IgD-negative memory B cell (primary cell): ENCODE results near the gene SPEM3. TPM values are rescaled to one million over a fixed set of nuclear protein-coding genes. Genes with fewer than 3 reads are reported as not detected.

Experiments used
- H3K27ac Mint-ChIP-seq, 3 donors: one replicate each; pipeline ENCODE4 v1.8.0; 2020 to 2022; ENCODE audit warnings: mild to moderate bottlenecking in 3 of 3, mixed read lengths in 3 of 3, moderate library complexity in 1 of 3
- H3K27me3 Mint-ChIP-seq: one replicate; pipeline ENCODE4 v1.8.0; 2021; ENCODE audit warnings: mixed read lengths
- H3K36me3 Mint-ChIP-seq: one replicate; pipeline ENCODE4 v1.8.0; 2020; ENCODE audit warnings: mild to moderate bottlenecking, mixed read lengths
- H3K4me1 Mint-ChIP-seq, 3 donors: one replicate each; pipeline ENCODE4 v1.8.0; 2020 to 2022; ENCODE audit warnings: mixed read lengths in 3 of 3, mild to moderate bottlenecking in 1 of 3
- H3K4me3 Mint-ChIP-seq, 4 donors: one replicate each; pipeline ENCODE4 v1.8.0; 2020 to 2022; ENCODE audit warnings: mild to moderate bottlenecking in 4 of 4, mixed read lengths in 4 of 4, moderate library complexity in 3 of 4
- H3K9me3 Mint-ChIP-seq, 3 donors: one replicate each; pipeline ENCODE4 v1.8.0; 2020 to 2021; ENCODE audit warnings: mixed read lengths in 3 of 3, mild to moderate bottlenecking in 1 of 3
- polyA plus RNA-seq: library from polyadenylated mRNA; unstranded; fragments of 300-500 nt; fragmentation: Illumina TruSeq; gene quantifications from one replicate; pipeline ENCODE4 v1.2.3, GENCODE V29; 2021

Gene SPEM3
- polyA plus RNA-seq, 1 donor from 2014 or later: not detected

DNA sequence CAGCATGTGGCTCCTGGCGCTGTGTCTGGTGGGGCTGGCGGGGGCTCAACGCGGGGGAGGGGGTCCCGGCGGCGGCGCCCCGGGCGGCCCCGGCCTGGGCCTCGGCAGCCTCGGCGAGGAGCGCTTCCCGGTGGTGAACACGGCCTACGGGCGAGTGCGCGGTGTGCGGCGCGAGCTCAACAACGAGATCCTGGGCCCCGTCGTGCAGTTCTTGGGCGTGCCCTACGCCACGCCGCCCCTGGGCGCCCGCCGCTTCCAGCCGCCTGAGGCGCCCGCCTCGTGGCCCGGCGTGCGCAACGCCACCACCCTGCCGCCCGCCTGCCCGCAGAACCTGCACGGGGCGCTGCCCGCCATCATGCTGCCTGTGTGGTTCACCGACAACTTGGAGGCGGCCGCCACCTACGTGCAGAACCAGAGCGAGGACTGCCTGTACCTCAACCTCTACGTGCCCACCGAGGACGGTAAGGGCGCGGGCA is 20.4 kb upstream of the SPEM3 start:
- Mint-ChIP-seq H3K9me3 (no peaks in the 10 kb centered on the region), H3K4me3 (no peak overlapping the region), H3K27me3 (peaks cover 6% of the 10 kb centered on the region), H3K27ac (no peak overlapping the region), H3K4me1 (peaks cover 3 to 12% (median 5%) of the 10 kb centered on the region in 3 donors), H3K36me3 (no peaks in the 10 kb centered on the region)

DNA sequence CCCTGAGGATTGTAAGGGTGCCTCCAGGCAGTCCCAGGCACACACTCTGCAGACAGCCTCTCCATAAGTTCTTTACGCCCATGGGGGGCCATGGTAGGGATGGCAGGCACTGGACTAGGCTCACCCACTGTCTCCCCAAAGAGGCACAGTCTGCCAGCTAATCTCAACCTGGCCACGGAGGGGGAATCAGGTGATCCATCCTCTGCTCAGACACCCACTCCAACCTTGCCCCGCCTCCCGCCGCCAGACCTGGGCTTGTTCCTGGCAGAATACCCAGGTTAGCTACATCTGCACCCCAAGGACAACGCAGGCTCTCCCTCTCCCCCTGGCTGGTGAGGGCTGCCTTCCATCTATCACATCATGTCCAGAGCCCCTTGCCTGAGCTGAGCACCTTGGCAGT is 19.8 kb upstream of the SPEM3 start:
- H3K27me3 Mint-ChIP-seq: peaks cover 6% of the 10 kb centered on the region
- no peaks in the 10 kb centered on the region for H3K36me3 Mint-ChIP-seq
- no peak overlapping the region for H3K27ac Mint-ChIP-seq
- peaks cover 2 to 10% (median 4%) of the 10 kb centered on the region in 3 donors for H3K4me1 Mint-ChIP-seq
- no peaks in the 10 kb centered on the region for H3K9me3 Mint-ChIP-seq
- H3K4me3 Mint-ChIP-seq: peak overlapping the region in 1 of 4 donors; percentile 5

DNA sequence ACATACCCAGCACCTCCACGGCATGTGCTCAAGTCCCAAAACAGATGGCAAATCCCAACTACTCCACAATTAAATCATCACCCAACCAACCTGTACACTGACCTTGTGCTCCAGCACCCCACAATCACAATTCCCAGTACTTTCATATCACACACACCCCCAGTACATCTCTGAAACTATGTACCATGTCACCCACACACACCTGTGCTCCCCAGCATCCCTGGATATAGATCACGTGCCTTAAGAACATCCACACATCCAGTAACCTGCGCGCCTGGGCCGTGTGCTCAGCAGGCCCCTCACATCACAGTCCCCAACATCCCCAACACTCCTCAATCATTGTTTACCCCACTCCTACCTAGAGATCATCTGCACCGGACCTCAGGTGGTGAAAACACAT is 18.9 kb upstream of the SPEM3 start:
- Mint-ChIP-seq H3K27me3 (peaks cover 6% of the 10 kb centered on the region), H3K4me3 (peak overlapping the region in 1 of 4 donors; percentile 5), H3K4me1 (peaks cover 0 to 6% (median 2%) of the 10 kb centered on the region in 3 donors), H3K9me3 (no peaks in the 10 kb centered on the region), H3K36me3 (no peaks in the 10 kb centered on the region), H3K27ac (peak overlapping the region in 1 of 3 donors; percentile 84)

DNA sequence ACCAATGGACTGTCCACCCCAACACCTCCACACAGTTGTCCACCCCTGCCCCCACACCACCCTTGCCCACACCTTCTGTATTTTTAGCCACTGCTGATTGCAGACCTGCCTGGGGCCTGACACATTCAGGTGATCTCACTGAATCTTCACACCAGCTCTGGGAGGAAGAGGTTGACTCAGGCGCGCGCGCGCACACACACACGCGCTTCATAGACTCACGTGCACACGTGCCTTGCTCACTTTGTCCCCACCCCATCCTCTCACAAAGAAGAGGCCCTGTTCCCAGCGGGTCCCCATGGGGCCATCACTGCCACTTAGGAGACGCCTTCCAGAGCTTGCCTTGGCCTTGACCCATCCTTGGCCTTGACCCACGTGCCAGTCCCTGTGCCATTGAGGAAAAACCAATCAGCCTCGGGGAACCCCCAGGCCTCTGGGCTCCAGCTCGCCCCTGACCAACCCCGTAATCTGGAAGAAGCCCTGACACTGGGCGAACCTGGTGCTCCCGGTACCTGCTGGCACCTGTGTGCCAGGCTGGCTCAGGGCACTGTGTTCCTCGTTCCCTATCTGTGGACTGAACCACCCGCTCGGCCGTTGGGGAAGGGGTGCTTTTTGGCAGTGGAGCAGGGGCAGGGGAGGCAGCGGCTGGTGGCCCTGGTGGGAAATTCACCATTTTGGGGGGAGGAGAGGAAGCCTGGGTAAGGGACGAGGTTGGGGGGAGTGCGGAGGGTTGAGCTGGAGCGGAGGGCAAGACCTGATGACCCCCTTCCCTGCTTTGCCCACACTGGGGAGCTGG is 17.8 kb upstream of the SPEM3 start:
- Mint-ChIP-seq H3K4me1 (peaks cover 0 to 4% (median 2%) of the 10 kb centered on the region in 3 donors), H3K4me3 (peak overlapping the region in 1 of 4 donors; percentile 74), H3K36me3 (no peaks in the 10 kb centered on the region), H3K9me3 (no peaks in the 10 kb centered on the region), H3K27me3 (peaks cover 3% of the 10 kb centered on the region), H3K27ac (no peak overlapping the region)

DNA sequence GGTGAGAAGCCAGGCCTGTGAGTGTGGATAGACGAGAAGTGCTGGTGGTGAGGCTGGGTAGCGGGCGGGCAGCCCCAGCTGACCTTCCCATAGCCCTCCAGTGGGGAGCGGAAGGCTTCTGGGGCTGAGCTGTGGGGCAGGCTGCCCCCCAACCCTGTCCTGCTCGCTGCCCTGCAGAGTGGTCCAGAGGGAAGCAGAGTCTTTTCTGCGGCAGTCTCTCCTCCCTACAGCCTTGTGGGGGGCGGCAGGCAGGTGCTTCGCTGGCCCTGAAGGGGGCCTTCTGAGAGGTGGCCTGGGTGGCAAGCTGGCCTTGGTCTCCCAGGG is 17.3 kb upstream of the SPEM3 start:
- peaks cover 0 to 2% (median 0%) of the 10 kb centered on the region in 3 donors for H3K4me1 Mint-ChIP-seq
- no peak overlapping the region for H3K27ac Mint-ChIP-seq
- no peaks in the 10 kb centered on the region for H3K36me3 Mint-ChIP-seq
- peaks cover 3% of the 10 kb centered on the region for H3K27me3 Mint-ChIP-seq
- H3K4me3 Mint-ChIP-seq: no peak overlapping the region
- no peaks in the 10 kb centered on the region for H3K9me3 Mint-ChIP-seq

DNA sequence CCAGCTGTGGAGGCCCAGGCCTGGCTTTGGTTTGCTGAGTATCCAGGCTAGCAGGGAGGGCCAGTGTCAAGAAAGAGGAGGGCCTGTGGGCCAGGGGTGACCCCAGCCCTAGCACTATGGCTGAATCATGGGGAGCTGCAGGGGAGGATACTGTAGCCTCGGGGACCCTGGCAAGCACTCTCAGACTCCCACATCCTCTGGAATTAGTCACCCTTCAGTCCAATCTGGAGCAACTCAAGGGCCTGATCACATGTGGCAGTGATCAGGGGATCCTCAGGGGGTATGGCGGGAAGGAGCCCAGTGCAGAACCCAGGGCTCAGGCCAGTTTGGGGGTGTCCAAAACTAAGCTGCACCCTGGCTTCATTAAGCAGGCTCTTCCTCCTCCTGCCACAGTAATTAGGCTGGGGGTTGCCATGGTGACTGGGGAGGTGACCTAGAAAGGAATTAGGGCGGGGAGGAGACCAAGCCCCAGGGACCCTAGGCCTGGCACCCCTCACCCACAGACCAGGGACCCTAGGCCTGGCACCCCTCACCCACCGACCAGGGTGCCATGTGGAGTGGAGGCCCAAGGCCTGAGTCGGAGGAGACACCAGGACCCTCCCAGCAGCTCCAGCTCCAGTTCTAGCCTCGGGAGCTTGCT is 15.2 kb upstream of the SPEM3 start:
- Mint-ChIP-seq H3K36me3 (no peaks in the 10 kb centered on the region), H3K4me1 (no peaks in the 10 kb centered on the region), H3K27ac (no peak overlapping the region), H3K9me3 (no peaks in the 10 kb centered on the region), H3K4me3 (no peak overlapping the region), H3K27me3 (peaks cover 3% of the 10 kb centered on the region)

DNA sequence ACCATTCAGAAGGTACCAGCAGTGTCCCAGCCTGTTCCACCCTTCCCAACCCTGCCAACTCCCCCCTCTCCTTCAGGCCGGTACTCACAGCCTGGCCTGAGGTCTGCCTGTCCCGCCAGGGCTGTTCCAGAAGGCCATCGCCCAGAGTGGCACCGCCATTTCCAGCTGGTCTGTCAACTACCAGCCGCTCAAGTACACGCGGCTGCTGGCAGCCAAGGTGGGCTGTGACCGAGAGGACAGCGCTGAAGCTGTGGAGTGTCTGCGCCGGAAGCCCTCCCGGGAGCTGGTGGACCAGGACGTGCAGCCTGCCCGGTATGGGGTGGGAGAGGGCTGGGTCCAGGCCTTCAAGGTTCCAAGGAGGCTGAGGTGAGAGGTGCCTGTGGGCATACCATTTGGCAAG is 13.8 kb upstream of the SPEM3 start:
- H3K36me3 Mint-ChIP-seq: no peaks in the 10 kb centered on the region
- no peaks in the 10 kb centered on the region for H3K4me1 Mint-ChIP-seq
- peak overlapping the region in 1 of 3 donors; percentile 62 for H3K27ac Mint-ChIP-seq
- no peak overlapping the region for H3K4me3 Mint-ChIP-seq
- H3K27me3 Mint-ChIP-seq: peaks cover 6% of the 10 kb centered on the region
- H3K9me3 Mint-ChIP-seq: no peaks in the 10 kb centered on the region

DNA sequence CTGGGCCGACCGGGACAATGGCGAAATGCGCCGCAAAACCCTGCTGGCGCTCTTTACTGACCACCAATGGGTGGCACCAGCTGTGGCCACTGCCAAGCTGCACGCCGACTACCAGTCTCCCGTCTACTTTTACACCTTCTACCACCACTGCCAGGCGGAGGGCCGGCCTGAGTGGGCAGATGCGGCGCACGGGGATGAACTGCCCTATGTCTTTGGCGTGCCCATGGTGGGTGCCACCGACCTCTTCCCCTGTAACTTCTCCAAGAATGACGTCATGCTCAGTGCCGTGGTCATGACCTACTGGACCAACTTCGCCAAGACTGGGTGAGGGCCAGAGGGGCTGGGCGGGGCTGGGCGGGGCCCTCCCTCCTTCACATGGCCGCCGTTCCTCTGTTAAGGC is 12.9 kb upstream of the SPEM3 start:
- Mint-ChIP-seq H3K9me3 (no peaks in the 10 kb centered on the region), H3K27ac (no peak overlapping the region), H3K4me3 (no peak overlapping the region), H3K36me3 (no peaks in the 10 kb centered on the region), H3K27me3 (peaks cover 7% of the 10 kb centered on the region), H3K4me1 (no peaks in the 10 kb centered on the region)

DNA sequence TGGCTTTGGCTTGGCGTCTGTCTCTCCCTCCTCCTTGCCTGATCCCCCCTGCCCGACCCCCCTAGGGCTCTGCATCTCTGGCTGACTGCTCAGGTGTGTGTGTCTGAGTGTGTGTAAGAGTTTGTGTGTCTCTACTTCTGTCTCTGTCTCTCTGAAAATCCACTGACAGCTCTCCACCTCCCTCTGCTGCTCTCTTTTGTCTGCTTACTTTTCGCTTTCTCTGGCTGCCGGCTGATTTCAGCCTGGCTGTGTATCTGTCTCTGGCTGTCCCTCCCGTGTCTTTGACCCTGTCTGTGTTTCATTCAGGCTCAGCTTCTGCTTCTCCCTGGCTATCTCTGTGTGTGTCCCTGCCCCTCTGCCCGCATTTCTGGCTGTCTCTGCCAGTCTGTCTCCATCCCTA is 12.3 kb upstream of the SPEM3 start:
- no peaks in the 10 kb centered on the region for H3K36me3 Mint-ChIP-seq
- no peak overlapping the region for H3K4me3 Mint-ChIP-seq
- H3K27me3 Mint-ChIP-seq: peaks cover 7% of the 10 kb centered on the region
- peak overlapping the region in 1 of 3 donors; percentile 75 for H3K27ac Mint-ChIP-seq
- no peaks in the 10 kb centered on the region for H3K9me3 Mint-ChIP-seq
- H3K4me1 Mint-ChIP-seq: no peaks in the 10 kb centered on the region

DNA sequence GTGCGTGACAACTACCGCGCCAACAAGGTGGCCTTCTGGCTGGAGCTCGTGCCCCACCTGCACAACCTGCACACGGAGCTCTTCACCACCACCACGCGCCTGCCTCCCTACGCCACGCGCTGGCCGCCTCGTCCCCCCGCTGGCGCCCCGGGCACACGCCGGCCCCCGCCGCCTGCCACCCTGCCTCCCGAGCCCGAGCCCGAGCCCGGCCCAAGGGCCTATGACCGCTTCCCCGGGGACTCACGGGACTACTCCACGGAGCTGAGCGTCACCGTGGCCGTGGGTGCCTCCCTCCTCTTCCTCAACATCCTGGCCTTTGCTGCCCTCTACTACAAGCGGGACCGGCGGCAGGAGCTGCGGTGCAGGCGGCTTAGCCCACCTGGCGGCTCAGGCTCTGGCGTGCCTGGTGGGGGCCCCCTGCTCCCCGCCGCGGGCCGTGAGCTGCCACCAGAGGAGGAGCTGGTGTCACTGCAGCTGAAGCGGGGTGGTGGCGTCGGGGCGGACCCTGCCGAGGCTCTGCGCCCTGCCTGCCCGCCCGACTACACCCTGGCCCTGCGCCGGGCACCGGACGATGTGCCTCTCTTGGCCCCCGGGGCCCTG is 11.5 kb upstream of the SPEM3 start:
- Mint-ChIP-seq H3K9me3 (no peaks in the 10 kb centered on the region), H3K36me3 (no peaks in the 10 kb centered on the region), H3K4me1 (no peaks in the 10 kb centered on the region), H3K27ac (no peak overlapping the region), H3K4me3 (no peak overlapping the region), H3K27me3 (peaks cover 7% of the 10 kb centered on the region)

DNA sequence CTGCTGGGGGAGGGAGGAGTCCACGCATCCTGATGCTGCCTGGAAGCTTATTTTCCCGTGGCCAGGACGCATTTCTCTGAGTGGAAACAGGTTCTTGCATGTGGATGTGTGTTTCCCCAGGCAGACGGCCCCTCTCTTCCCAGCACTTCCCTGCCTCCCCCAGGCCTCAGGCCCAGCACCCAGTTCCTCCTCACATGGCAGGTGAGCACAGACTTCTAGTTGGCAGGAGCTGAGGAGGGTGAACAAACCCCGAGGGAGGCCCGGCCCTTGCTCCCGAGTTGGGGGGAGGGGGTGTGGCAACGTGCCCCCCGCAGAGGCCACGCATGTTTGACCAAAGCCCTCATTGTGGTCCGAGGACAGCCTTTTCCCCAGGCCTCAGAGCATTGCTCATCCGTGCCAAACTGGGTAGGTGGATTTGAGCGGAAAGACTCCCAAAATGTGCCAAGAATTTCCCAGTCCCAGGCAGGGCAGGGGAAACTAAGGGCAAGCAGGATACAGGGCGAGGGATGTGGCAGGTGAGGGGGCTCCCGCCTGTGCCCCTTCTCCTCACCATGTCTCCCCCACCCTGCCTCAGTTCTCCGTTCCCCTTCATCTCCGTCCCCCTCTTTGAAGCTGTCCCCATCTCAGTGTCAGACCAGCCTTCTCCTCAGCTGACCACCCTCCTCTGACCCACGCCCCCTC is 10.0 kb upstream of the SPEM3 start:
- no peaks in the 10 kb centered on the region for H3K4me1 Mint-ChIP-seq

DNA sequence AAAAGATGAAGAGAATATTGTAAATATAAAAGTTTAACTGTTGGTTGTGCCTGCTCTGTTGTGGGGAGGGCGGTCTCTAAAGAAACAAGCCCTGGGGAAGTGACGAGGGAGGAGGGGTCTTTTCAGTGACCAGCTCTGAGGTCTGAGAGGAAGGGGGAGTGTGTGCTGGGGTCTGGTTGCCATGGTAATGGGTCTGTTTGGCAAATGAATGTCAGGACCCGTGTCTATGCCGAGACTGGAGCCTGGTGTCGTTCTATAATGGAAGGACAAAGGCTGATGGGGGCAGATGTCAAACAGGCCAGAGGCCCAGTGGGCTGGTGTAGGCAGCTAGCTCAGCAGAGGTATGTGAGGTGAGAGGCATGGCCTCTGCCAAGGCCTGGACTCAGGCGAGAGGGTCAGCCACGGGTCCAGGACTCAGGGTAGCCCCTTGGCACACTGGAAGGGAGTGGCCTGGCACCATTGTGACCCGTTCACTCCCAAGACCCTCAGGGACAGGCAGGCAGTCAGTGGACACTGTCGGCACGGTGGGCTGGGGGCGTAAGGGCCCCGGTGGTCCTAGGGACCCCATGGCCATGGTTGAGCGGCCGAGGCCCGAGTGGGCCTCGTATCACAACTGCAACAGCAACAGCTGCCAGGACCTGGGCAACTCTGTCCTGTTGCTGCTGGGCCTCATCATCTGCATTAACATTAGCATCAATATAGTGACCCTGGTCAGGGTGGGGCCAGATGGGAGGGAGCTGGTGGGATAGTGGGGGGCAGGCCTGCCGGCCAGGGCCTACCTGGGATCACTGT is 8.6 kb upstream of the SPEM3 start, which contains the start of gene SPEM1:
Gene SPEM1, plus strand, starts transcription at position 506 of the 792 bp plus-strand sequence. Its CDS starts 61 bp downstream, at position 567.
- H3K36me3 Mint-ChIP-seq: no peaks in the 10 kb centered on the region
- H3K27me3 Mint-ChIP-seq: peaks cover 7% of the 10 kb centered on the region
- H3K4me1 Mint-ChIP-seq: no peaks in the 10 kb centered on the region
- H3K27ac Mint-ChIP-seq: no peak within 1 kb of the TSS
- no peaks in the 10 kb centered on the region for H3K9me3 Mint-ChIP-seq
- H3K4me3 Mint-ChIP-seq: no peak within 1 kb of the TSS

More for the DNA sequence above, 10.0 kb upstream of the SPEM3 start:
- Mint-ChIP-seq H3K27me3 (peaks cover 7% of the 10 kb centered on the region), H3K4me3 (no peak overlapping the region), H3K27ac (no peak overlapping the region), H3K36me3 (no peaks in the 10 kb centered on the region), H3K9me3 (no peaks in the 10 kb centered on the region)

DNA sequence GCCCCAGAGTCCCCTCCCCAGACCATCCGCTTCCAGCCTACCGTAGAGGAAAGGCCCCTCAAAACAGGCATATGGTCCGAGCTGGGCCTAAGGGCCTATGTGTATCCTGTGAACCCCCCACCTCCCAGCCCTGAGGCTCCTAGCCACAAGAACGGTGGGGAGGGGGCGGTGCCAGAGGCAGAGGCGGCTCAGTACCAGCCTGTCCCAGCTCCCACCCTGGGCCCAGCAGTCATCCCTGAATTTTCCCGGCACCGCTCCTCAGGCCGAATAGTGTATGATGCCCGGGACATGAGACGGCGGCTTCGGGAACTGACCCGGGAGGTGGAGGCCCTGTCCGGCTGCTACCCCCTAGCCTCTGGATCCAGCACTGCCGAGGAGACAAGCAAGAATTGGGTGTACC is 7.5 kb upstream of the SPEM3 start:
- H3K27ac Mint-ChIP-seq: no peak overlapping the region
- H3K9me3 Mint-ChIP-seq: no peaks in the 10 kb centered on the region
- peaks cover 9% of the 10 kb centered on the region for H3K27me3 Mint-ChIP-seq
- H3K4me3 Mint-ChIP-seq: no peak overlapping the region
- H3K4me1 Mint-ChIP-seq: no peaks in the 10 kb centered on the region
- H3K36me3 Mint-ChIP-seq: no peaks in the 10 kb centered on the region

DNA sequence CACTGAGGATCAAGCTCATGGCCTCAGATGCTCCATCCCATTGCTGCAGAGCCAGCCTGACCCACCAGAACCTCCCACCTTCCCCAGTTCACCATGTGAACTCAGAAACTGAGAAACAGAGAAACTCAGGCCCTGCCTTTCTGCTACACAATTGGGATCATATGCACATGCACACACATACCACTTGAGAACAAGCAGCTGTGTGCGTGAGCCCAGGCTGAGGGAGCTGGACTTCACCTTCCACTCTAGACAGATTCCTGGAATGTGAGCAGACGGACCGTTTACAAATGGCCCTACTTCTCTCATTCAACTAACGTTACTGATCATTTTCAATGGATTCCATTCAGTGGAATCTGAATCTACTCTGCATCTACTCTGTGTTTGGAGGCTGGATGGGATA is 5.0 kb upstream of the SPEM3 start:
- Mint-ChIP-seq H3K4me1 (no peaks in the 10 kb centered on the region), H3K36me3 (no peaks in the 10 kb centered on the region), H3K4me3 (no peak overlapping the region), H3K9me3 (no peaks in the 10 kb centered on the region), H3K27ac (no peak overlapping the region), H3K27me3 (peaks cover 10% of the 10 kb centered on the region)
